ENCODE results near the gene VPS13A.

The VPS13A gene

GRCh38 chr9:77149879-77150278, 27.5 kb upstream of the VPS13A start:
- no peaks in the 10 kb centered on the region for H3K27me3 ChIP-seq (replicated peaks)
- TF ChIP-seq, protein P1, sequence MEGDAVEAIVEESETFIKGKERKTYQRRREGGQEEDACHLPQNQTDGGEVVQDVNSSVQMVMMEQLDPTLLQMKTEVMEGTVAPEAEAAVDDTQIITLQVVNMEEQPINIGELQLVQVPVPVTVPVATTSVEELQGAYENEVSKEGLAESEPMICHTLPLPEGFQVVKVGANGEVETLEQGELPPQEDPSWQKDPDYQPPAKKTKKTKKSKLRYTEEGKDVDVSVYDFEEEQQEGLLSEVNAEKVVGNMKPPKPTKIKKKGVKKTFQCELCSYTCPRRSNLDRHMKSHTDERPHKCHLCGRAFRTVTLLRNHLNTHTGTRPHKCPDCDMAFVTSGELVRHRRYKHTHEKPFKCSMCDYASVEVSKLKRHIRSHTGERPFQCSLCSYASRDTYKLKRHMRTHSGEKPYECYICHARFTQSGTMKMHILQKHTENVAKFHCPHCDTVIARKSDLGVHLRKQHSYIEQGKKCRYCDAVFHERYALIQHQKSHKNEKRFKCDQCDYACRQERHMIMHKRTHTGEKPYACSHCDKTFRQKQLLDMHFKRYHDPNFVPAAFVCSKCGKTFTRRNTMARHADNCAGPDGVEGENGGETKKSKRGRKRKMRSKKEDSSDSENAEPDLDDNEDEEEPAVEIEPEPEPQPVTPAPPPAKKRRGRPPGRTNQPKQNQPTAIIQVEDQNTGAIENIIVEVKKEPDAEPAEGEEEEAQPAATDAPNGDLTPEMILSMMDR (IDR thresholded peaks at IDR 0.05; ENCODE audit: low read depth, low read length, missing control alignments) = no peak
- no peak overlapping the region for H3K27ac ChIP-seq
- in situ Hi-C loops (cut with HindIII; ENCODE audit: low pct_ligation_motif_present, low sequenced_read_pairs) = no loop called here
- no peak for DNase-seq
- no peak overlapping the region for H3K4me3 ChIP-seq (ENCODE audit: low read depth, low read length)
- H3K36me3 ChIP-seq (replicated peaks) = no peaks in the 10 kb centered on the region

DNA sequence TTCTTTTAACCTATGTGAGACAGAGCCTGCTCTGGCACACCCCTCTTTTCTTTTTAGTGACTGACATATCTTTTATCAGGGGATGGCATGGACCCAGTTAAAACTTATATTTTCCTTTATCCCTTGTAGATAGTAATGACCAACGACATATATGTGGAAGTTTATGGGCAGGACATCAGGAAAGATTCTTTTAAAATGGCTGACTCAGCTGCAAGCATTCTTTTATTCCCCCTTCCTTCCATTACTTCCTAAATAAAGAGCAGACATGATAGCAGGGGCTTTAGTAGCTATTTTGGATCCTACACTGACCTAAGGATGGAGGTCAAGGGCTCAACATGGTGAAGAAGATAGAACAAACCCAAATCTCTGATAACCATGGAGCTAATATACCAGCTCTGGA, 25.0 kb upstream of the VPS13A start:
- TF ChIP-seq, protein P1 (IDR thresholded peaks at IDR 0.05; ENCODE audit: low read depth, low read length, missing control alignments) = no peak
- DNase-seq = no peak
- Histone ChIP-seq H3K27me3 (replicated peaks) (no peaks in the 10 kb centered on the region), H3K4me3 (ENCODE audit: low read depth, low read length) (no peak overlapping the region), H3K27ac (no peak overlapping the region), H3K36me3 (replicated peaks) (no peaks in the 10 kb centered on the region)
- in situ Hi-C loops (cut with HindIII; ENCODE audit: low pct_ligation_motif_present, low sequenced_read_pairs) = no loop called here

DNA sequence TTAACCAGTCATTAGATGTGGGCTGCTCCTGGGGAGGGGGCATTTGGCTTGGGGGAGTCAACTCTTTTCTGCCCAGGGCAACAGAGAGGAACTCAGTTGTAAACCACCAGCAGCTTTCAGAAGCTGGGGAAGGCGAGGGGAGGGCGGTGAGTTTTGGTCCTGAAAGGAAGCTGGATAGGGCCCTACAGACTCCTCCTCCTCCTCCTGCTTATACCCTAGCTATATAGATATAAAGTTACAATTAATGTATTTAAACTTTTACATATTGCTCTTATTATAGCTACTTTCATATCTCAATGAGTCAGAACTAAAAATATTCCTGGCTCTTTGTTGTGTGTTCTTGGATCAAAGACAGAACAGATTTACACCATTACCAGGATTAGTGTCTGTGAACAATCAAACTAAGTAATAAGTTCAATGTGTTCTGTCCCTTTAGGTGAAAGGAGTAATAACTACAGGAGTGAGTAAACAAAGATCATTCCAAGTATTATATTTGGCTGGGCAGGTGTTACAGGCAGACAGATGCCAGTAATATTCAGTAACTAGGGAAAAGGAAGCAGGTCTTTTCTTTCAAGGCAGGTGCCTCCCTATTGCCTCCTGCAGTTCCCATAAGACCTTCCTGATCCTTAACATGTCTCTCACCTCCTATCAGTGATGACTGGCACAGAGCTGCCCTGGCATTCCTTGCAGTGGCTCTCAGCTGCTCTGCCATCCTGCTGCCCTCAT, 20.5 kb upstream of the VPS13A start:
- TF ChIP-seq, protein P1 (IDR thresholded peaks at IDR 0.05; ENCODE audit: low read depth, low read length, missing control alignments) = no peak
- Histone ChIP-seq H3K27me3 (replicated peaks) (no peaks in the 10 kb centered on the region), H3K27ac (no peak overlapping the region), H3K4me3 (ENCODE audit: low read depth, low read length) (no peak overlapping the region), H3K36me3 (replicated peaks) (no peaks in the 10 kb centered on the region)
- in situ Hi-C loops (cut with HindIII; ENCODE audit: low pct_ligation_motif_present, low sequenced_read_pairs) = no loop called here
- no peak for DNase-seq

DNA sequence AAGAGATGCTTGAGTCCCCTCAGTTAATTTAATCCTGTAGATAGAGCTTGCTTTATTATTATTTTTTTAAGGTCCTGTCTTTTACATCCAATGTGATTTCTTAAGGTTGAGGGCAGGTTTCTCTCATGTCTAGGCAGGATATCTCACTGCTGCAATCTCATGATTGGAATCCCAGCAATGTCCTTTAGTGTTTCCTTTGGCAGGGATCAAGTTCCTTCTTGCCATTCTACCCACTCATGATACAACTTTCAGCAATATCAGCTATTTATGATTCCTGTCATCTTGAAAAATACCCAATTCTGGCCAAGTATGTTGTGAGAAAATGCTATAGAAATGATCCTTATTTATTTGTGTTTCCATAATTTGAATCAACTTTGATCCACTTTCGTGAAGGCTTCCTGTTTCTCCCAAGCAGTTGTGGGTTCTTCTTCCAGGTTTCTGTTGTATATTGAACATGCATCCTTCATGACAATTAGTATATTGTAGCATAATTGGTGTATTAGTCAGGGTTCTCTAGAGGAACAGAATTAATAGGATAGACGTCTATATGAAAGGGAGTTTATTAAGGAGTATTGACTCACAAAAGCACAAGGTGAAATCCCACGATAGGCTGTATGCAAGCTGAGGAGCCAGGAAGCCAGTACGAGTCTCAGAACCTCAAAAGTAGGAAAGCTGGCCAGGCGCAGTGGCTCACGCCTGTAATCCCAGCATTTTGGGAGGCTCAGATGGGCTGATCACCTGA, 18.4 kb upstream of the VPS13A start:
- in situ Hi-C loops (cut with HindIII; ENCODE audit: low pct_ligation_motif_present, low sequenced_read_pairs) = no loop called here
- DNase-seq = peak; percentile 72
- TF ChIP-seq, protein P1 (IDR thresholded peaks at IDR 0.05; ENCODE audit: low read depth, low read length, missing control alignments) = no peak
- Histone ChIP-seq H3K4me3 (ENCODE audit: low read depth, low read length) (no peak overlapping the region), H3K27ac (no peak overlapping the region), H3K27me3 (replicated peaks) (no peaks in the 10 kb centered on the region), H3K36me3 (replicated peaks) (no peaks in the 10 kb centered on the region)

DNA sequence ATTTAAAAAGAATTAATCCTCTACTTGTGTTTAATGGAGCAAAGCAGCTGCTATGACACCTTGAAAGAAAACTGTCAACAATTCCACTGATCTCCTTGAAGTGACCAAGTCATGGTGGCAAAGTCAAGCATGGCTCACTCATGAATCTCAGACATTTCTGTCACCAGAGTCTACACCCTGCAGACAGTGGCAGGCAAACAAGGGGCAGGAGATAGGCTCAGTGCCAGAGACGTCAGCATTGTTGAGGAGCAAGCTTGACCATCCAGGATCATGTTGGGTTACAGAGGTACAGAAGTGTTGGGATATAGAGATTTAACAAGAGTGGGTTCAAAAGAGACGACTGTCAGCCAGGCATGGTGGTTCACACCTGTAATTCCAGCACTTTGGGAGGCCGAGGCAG, 16.1 kb upstream of the VPS13A start:
- no peak overlapping the region for H3K4me3 ChIP-seq (ENCODE audit: low read depth, low read length)
- no peaks in the 10 kb centered on the region for H3K36me3 ChIP-seq (replicated peaks)
- no peaks in the 10 kb centered on the region for H3K27me3 ChIP-seq (replicated peaks)
- DNase-seq = no peak
- H3K27ac ChIP-seq = no peak overlapping the region
- TF ChIP-seq, protein P1 (IDR thresholded peaks at IDR 0.05; ENCODE audit: low read depth, low read length, missing control alignments) = no peak
- in situ Hi-C loops (cut with HindIII; ENCODE audit: low pct_ligation_motif_present, low sequenced_read_pairs) = no loop called here

Data from brain microvascular endothelial cell (primary cell).